GM12878 (cell line): ENCODE measurements around the gene OSBPL2. TPM values are rescaled to one million over a fixed set of nuclear protein-coding genes. Genes with fewer than 3 reads are reported as not detected.

Experiments used
- ATAC-seq: fragments of 200-7000 bp; cut with Tn5 transposase; 3 replicates; pipeline ENCODE4 v1.9.1; 2020; ENCODE audit warnings: mild to moderate bottlenecking, moderate library complexity
- BruUV-seq: library from RNA; stranded (reverse); fragments of 400-500 nt; replicated peaks from 2 replicates; lab custom pipeline; 2021; lab: Mats Ljungman, UMichigan
- CTCF ChIA-PET: fragments of 300-600 bp; sonication (Branson Sonifier 250); formaldehyde crosslinking; extraction: SDS; loops from one replicate; lab custom pipeline; 2021; ENCODE audit warnings: inconsistent platforms; lab: Yijun Ruan, JAX
- POLR2A ChIA-PET: fragments of 350-600 bp; formaldehyde crosslinking; extraction: SDS; loops from one replicate; lab custom pipeline; 2021; ENCODE audit warnings: inconsistent platforms; lab: Charles Lee
- RAD21 ChIA-PET: fragments of 300-600 bp; sonication (Branson Sonifier 250); formaldehyde crosslinking; loops from one replicate; lab custom pipeline; 2023; ENCODE audit warnings: antibody characterized with exemption; ENCODE audit not compliant: unreplicated experiment; lab: Charles Lee
- SMC1A ChIA-PET: fragments of 300-600 bp; sonication (Branson Sonifier 250); formaldehyde crosslinking; loops from one replicate; lab custom pipeline; 2023; ENCODE audit not compliant: unreplicated experiment, uncharacterized antibody; lab: Charles Lee
- DNase-seq: peaks from one replicate; pipeline ENCODE4 v3.0.0-alpha.2; 2011; ENCODE audit warnings: low read depth, low spot score
- FAIRE-seq: peaks from 3 replicates; lab custom pipeline; 2011; peaks lifted over from hg19 to GRCh38; lab: Jason Lieb, UNC
- H2AFZ ChIP-seq: 2 replicates; pipeline ENCODE4 v1.6.0; 2011; ENCODE audit warnings: low read depth, low read length, control low read depth; ENCODE audit not compliant: control insufficient read depth
- H3K27ac ChIP-seq: 2 replicates; pipeline ENCODE4 v1.5.1; 2011; ENCODE audit warnings: control low read depth; ENCODE audit not compliant: control insufficient read depth, insufficient read depth
- H3K27me3 ChIP-seq, 2 experiments: replicated peaks in 1 of 2; 2 replicates each; pipeline versions ENCODE4 v1.6.0 to v1.6.1; 2011; ENCODE audit warnings: low read length in 1 of 2; ENCODE audit not compliant: control insufficient read depth in 2 of 2, insufficient read depth in 2 of 2
- H3K36me3 ChIP-seq, 2 experiments: 2 replicates each; pipeline ENCODE4 v1.5.1; 2011; ENCODE audit warnings: low read length in 1 of 2; ENCODE audit not compliant: control insufficient read depth in 2 of 2, insufficient read depth in 2 of 2
- H3K4me1 ChIP-seq: 2 replicates; pipeline ENCODE4 v1.6.1; 2011; ENCODE audit warnings: mild to moderate bottlenecking, low read length, moderate library complexity, mixed read lengths; ENCODE audit not compliant: control insufficient read depth, insufficient read depth
- H3K4me2 ChIP-seq: 2 replicates; pipeline ENCODE4 v1.6.0; 2011; ENCODE audit warnings: control low read depth; ENCODE audit not compliant: control insufficient read depth, insufficient read depth
- H3K4me3 ChIP-seq: fragments of 200-600 bp; sonication (generic); 2 replicates; pipeline ENCODE4 v1.5.1; 2016
- H3K79me2 ChIP-seq: 2 replicates; pipeline ENCODE4 v1.6.0; 2011; ENCODE audit warnings: low read length; ENCODE audit not compliant: control insufficient read depth, insufficient read depth
- H3K9ac ChIP-seq: 2 replicates; pipeline ENCODE4 v1.8.0; 2011; ENCODE audit warnings: low read length, control low read depth, mixed read lengths; ENCODE audit not compliant: control insufficient read depth, insufficient read depth
- H3K9me3 ChIP-seq: replicated peaks from 3 replicates; pipeline ENCODE4 v1.5.1; 2011; ENCODE audit warnings: mild to moderate bottlenecking, low read length; ENCODE audit not compliant: control insufficient read depth, insufficient read depth
- H4K20me1 ChIP-seq: 2 replicates; pipeline ENCODE4 v1.6.0; 2011; ENCODE audit not compliant: control insufficient read depth, insufficient read depth
- EP300 ChIP-seq, 2 experiments: fragments of 150-350 bp in 1 of 2; IDR thresholded peaks; 2 replicates each; pipeline ENCODE4 v1.6.1; 2011 to 2012; ENCODE audit warnings: low read depth in 2 of 2, low read length in 2 of 2, borderline replicate concordance in 1 of 2, improper control_type of control experiment in 1 of 2, inconsistent platforms in 1 of 2; ENCODE audit not compliant: control insufficient read depth in 1 of 2
- HDGF ChIP-seq: fragments of 450-650 bp; IDR thresholded peaks from 2 replicates; pipeline ENCODE4 v1.6.1; 2016; ENCODE audit warnings: antibody characterized with exemption
- JUND ChIP-seq: IDR thresholded peaks from 2 replicates; pipeline ENCODE4 v1.6.1; 2012; ENCODE audit warnings: low read depth, mild to moderate bottlenecking, low read length, improper control_type of control experiment, moderate library complexity
- TCF3 ChIP-seq: IDR thresholded peaks from 2 replicates; pipeline ENCODE4 v1.6.1; 2012; ENCODE audit warnings: low read depth, mild to moderate bottlenecking, low read length, borderline replicate concordance; ENCODE audit not compliant: insufficient read depth
- WGBS: methylation state at CpG from one replicate; pipeline ENCODE4 v1.1.6; 2016; ENCODE audit warnings: low lambda C conversion rate; ENCODE audit not compliant: insufficient replicate concordance, insufficient coverage; ENCODE audit errors: missing lambda C conversion rate; 5-methylcytosine and 5-hydroxymethylcytosine counted together
- in situ Hi-C: fragments of 300-500 bp; cut with MboI; formaldehyde crosslinking; loops from 9 replicates; pipeline ENCODE4 v1.14.3; 2018; ENCODE audit warnings: mixed read lengths
- intact Hi-C: fragments of 100-400 bp; cut with micrococcal nuclease; formaldehyde crosslinking; loops from one replicate; pipeline ENCODE4 v1.14.2; 2022; ENCODE audit not compliant: unreplicated experiment
- polyA plus RNA-seq, 11 experiments: library from polyadenylated mRNA; depleted of rRNA in 4 of 11; unstranded in 6 of 11; stranded (reverse) in 5 of 11; fragments of >200 nt; fragmentation: Nextera tagmentation in 4 of 11; fragmentation: Illumina TruSeq in 1 of 11; extraction: Ambion mirVana in 4 of 11; extraction: Trizol in 1 of 11; gene quantifications; 1 replicate in 1 of 11; 2 replicates in 10 of 11; pipeline versions ENCODE4 v1.2.1 to v1.2.3, GENCODE V29; 2011 to 2016; ENCODE audit warnings: inconsistent platforms in 2 of 11, missing spikeins in 2 of 11, low read depth in 1 of 11
- total RNA-seq, 4 experiments: library from RNA; depleted of rRNA in 3 of 4; stranded (reverse); fragments of >200 nt in 3 of 4; fragmentation: Illumina TruSeq in 1 of 4; extraction: Trizol in 1 of 4; gene quantifications; 2 replicates each; pipeline versions ENCODE4 v1.2.1 to v1.2.3, GENCODE V29; 2013 to 2021
- TF ChIP-seq, protein P1 (sequence below): fragments of 450-650 bp; formaldehyde crosslinking; IDR thresholded peaks from 2 replicates; pipeline ENCODE4 v1.5.0; 2022; ENCODE audit warnings: mild to moderate bottlenecking, missing genetic modification characterization

The OSBPL2 gene
- total and polyA plus RNA-seq, 10 of the 15 experiments (the other 5 are each of a cell fraction or from before 2014, with no cell fraction given), result 2.8 to 22.3 (median 14.7) TPM

DNA sequence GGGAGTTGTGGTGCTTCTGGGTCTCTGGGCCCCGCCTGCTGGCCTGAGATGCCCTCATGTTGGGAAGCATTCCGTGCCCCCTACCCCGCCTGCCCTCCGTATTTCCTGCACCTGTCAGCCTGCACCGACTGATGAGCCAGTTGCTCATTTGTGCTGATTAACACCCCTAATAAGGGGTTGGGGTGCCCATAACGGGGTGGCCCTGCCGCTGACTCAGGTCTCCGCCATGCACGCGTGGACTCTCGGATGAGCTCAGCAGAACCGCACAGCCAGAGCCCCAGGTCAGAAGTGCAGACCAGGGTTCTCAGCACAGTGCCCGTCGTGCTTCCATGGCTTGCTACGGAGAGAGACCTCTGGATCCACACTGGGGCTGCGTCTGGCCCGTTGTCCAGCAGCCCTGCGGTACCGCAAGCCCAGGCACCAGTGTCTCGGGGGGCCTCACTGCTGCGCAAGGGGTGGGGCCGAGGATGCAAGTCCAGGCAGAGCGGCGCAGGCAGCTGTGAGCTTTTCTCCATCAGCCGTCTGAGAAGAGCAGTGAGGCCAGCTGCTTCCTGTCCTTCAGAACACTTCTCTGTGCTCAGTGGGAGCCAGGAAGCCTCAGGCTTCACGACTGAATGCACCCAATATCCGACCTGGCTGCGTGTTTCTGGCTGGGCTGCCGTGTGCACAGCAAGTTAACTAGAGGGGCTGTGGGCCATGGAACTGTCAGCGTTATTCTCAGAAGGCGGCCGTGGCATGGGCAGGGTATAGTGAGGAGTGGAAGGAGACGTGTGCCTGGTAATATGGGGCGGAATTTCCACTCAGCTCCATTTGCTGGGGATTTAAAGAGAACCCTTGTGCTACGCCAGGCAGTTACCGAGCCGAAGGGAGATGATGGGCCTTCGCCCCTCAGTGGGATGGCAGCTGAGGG lies 36.9 kb upstream of the OSBPL2 start:
- FAIRE-seq (peak; percentile 95), DNase-seq (peak; percentile 26), ATAC-seq (peak; percentile 59)
- no TSS peak for BruUV-seq
- no peak overlapping the region for H3K4me3 ChIP-seq
- 11% methylated on average over 38 of the region's 38 CpGs for WGBS
- in situ Hi-C loops, result no loop called here
- intact Hi-C loops, result no loop called here
- SMC1A ChIA-PET, result no interaction called here
- H3K27ac ChIP-seq, result peak overlapping the region; percentile 53
- RAD21 ChIA-PET, result no interaction called here
- no peaks in the 10 kb centered on the region for H3K27me3 ChIP-seq
- no peak overlapping the region for H2AFZ ChIP-seq
- H3K79me2 ChIP-seq, result no peaks in the 10 kb centered on the region
- peak overlapping the region; percentile 36 for H3K4me2 ChIP-seq
- CTCF ChIA-PET, result no interaction called here
- no peak overlapping the region; the same call in 1 of the 2 replicates for H3K9ac ChIP-seq
- no peaks in the 10 kb centered on the region for H3K9me3 ChIP-seq
- H3K4me1 ChIP-seq, result peaks cover 17% of the 10 kb centered on the region
- TF ChIP-seq, protein P1, sequence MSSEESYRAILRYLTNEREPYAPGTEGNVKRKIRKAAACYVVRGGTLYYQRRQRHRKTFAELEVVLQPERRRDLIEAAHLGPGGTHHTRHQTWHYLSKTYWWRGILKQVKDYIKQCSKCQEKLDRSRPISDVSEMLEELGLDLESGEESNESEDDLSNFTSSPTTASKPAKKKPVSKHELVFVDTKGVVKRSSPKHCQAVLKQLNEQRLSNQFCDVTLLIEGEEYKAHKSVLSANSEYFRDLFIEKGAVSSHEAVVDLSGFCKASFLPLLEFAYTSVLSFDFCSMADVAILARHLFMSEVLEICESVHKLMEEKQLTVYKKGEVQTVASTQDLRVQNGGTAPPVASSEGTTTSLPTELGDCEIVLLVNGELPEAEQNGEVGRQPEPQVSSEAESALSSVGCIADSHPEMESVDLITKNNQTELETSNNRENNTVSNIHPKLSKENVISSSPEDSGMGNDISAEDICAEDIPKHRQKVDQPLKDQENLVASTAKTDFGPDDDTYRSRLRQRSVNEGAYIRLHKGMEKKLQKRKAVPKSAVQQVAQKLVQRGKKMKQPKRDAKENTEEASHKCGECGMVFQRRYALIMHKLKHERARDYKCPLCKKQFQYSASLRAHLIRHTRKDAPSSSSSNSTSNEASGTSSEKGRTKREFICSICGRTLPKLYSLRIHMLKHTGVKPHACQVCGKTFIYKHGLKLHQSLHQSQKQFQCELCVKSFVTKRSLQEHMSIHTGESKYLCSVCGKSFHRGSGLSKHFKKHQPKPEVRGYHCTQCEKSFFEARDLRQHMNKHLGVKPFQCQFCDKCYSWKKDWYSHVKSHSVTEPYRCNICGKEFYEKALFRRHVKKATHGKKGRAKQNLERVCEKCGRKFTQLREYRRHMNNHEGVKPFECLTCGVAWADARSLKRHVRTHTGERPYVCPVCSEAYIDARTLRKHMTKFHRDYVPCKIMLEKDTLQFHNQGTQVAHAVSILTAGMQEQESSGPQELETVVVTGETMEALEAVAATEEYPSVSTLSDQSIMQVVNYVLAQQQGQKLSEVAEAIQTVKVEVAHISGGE (CRISPR knock-in tag), result no peak
- TF ChIP-seq HDGF, result no peak
- TF ChIP-seq EP300 (IDR thresholded peaks at IDR 0.05; ENCODE audit: borderline replicate concordance in 1 of 2, control insufficient read depth in 1 of 2, low read depth in 2 of 2, low read length in 2 of 2), result no peak
- 0 out of 2 replicates have a peak, but pooled peaks have one; percentile 58 for TF ChIP-seq TCF3
- TF ChIP-seq JUND, result no peak
- TF ChIP-seq, all 136 proteins: peak for 1
- Histone ChIP-seq H3K36me3 (peaks cover 16 to 25% of the 10 kb centered on the region in 2 experiments; a peak in 3 of 4 replicates), H4K20me1 (no peaks in the 10 kb centered on the region)
- POLR2A ChIA-PET, result no interaction called here
